T-helper 2 cell treated with Interferon-gamma antibody and Interleukin-4, amounts not matched to agents 100 ng/mL and 5 ng/mL, for 36 hours (primary cell): Measurements from ENCODE around the gene PTGES3L. TPM values are rescaled to one million over a fixed set of nuclear protein-coding genes. Genes with fewer than 3 reads are reported as not detected.

Experiments used
- intact Hi-C: fragments of 100-400 bp; cut with micrococcal nuclease; formaldehyde crosslinking; loops from one replicate; pipeline ENCODE4 v1.15.1; 2023
- total RNA-seq: library from RNA; stranded (reverse); gene quantifications from 2 replicates; pipeline ENCODE4 v1.2.3, GENCODE V29; 2022

The PTGES3L gene
- total RNA-seq = 0.43 and 0.52 TPM in 2 replicates

DNA sequence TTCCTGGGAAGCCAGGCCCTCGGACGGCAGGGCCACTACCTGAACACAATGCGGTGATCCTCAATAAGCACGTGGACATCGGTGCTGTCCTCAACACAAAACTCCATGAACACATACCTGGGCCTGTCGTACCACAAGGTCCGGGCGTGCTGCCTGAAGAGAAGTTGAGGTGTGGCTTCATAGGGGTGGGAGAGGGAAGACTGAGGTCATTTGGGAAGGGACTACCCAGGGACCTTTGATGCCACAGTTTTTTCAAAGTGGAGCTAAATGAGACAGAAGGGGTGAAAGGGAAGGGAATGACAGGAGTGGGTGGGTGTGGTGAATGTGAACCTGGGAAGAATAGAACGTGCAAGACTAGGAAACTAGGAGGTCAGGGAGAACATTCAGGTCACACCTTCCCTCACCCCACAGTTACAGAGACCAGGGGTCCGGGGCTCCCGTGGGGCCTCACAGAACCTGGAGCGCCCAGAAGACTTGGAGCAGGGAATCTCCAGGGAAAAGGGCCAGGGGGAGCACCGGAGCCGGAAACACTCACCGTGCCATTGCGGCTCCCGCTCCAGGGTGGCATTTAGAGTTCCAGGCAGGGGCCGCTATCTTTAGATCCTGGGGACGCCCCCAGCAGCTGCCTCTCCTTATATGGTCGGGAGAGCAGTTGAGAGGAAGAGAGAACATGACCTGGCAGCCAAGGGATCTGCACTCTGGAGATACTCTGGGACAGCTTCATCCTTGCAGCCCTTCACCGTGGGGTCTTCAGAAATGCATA lies at the start of gene PTGES3L:
Gene PTGES3L (minus strand): TSS at position 570 of the 763 bp plus-strand sequence. CDS start 27 bp downstream, at position 543.
- intact Hi-C loops = loop anchor here (1.0 to 2.0 kb wide), 4 partner anchors 15 to 155 kb away; partner anchors contain the start of genes AARSD1, BECN1 and RPL27

DNA sequence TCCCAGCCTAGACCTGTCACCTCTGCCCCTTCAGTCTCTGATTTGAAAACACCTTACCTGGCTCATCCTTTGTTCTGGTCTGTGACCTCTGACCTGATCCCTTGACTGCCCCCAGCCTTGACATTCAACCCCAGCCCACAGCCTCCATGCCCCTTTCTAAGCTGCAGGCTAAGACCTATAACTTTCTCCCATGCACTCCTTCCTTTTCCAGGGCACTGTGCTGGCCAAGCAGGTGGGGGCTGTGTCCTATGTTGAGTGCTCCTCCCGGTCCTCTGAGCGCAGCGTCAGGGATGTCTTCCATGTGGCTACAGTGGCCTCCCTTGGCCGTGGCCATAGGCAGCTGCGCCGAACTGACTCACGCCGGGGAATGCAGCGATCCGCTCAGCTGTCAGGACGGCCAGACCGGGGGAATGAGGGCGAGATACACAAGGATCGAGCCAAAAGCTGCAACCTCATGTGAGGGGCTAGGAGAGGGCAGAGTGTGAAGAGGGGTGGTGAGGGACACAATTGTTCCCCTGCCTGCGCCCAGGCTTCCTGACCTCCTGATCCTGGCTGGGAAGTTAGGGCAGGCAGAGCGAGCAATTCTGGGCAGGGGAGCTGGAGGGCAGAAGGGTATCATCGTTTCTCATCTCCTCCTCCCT lies 48.5 kb upstream of the PTGES3L start:
- intact Hi-C loops = loop anchor here (5.0 kb wide), 1 partner anchor 309 kb away; no protein-coding TSS in a partner anchor

DNA sequence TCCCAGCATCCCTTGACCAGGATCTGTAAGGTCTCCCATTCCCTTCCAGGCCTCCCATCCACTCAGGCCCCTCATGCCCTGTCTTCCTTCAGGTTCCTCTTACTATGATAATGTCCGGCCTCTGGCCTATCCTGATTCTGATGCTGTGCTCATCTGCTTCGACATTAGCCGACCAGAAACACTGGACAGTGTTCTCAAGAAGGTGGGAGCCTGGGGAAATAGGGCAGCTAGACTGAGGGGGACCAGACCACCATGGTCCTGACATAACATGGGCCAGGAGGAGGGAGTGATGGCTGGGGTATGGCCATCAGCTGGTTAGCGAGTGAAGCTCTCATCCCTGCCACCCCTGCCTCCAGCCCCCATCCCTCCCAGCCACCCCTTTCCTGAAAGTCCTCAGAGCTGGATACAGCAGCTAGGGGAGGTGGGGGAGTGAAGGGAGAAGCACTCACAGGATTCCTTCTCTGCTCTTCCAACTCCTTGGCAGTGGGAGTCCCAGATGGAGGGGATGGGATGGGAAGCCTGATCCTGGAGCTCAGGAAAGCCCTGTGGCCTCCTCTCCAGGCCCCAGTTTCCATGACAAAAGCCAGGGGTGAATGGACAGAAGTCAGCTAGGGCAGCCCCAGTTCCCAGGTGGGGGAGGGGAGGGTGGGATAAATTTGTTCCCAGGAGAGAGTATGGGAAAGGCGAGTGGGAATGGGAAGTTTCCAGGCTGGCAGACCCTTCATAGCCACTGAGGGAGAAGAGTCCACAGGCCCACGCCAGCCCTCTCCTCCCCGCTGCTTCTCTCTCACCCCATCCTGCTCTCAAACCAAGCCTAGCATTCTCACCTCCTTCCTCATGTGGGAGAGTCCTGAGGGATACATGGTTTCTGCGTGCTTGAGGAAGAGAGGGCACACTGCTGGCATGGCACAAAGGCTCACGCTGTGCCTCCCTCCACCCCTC lies 47.5 kb upstream of the PTGES3L start:
- intact Hi-C loops = loop anchor here (5.0 kb wide), 1 partner anchor 310 kb away; no protein-coding TSS in a partner anchor

DNA sequence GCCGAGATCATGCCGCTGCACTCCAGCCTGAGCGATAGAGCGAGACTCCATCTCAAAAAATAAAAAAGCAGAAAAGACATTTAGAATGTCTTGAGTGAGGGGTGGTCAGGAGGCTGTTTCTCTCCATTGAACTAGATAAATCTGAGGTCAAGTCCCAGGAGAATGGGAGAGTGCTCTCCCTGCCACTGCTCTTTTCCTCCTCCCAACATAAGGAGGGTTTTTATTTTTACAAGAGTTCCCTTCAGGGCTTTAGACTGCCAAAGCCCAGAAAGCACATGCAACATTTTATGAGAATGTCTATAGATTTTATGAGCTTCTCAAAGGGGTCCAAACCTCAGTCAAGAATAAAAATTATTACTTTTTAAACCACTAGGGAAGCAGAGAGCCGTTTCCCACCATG lies 46.7 kb upstream of the PTGES3L start:
- intact Hi-C loops = loop anchor here (5.0 kb wide), 1 partner anchor 311 kb away; no protein-coding TSS in a partner anchor

DNA sequence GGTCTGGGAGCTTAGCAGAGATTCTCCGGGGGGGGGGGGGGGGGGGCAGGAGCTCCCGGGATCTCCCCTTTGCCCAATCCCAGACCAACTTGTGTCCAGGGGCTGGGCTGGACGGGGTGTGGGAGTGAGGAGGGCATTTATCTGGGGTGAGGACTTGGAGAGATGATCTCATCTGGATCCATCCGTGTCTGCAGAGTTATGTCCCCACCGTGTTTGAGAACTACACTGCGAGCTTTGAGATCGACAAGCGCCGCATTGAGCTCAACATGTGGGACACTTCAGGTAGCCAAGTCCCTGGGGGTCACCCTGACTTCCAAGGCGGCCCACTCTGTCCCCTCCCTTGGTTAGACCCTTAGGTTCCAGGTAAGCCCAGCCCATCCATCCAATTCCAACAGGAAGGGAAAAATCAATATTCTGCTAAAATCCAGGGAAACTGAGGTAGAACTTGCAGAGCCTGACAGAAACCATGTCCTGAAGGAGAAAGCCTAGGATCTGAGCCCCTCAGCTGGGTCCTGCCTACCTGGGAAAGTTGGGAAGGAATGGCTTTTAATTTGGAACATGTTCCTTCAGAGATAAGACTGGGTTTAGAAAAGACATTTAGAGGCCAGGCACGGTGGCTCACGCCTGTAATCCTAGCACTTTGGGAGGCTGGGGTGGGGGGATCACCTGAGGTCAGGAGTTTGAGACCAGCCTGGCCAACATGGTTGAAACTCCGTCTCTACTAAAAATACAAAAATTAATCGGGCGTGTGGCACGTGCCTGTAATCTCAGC lies 46.1 kb upstream of the PTGES3L start:
- intact Hi-C loops = loop anchor here (1.0 to 5.0 kb wide), 2 partner anchors 99 to 311 kb away; partner anchors contain the start of gene BRCA1

DNA sequence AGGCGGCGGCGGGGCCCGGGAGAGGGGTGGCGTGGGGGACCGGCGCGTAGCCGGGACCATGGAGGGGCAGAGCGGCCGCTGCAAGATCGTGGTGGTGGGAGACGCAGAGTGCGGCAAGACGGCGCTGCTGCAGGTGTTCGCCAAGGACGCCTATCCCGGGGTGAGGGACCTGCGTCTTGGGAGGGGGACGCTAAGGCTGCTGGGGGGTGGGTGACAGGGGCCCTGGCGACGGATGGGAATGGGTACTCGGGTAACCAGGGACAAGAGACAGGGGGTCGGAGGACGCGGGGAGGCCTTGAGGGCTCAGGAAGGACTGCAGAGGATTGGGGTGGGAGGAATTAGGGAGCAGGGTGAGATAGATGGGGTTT lies 45.4 kb upstream of the PTGES3L start:
- intact Hi-C loops = loop anchor here (1.0 to 5.0 kb wide), 2 partner anchors 100 to 312 kb away; partner anchors contain the start of gene BRCA1

DNA sequence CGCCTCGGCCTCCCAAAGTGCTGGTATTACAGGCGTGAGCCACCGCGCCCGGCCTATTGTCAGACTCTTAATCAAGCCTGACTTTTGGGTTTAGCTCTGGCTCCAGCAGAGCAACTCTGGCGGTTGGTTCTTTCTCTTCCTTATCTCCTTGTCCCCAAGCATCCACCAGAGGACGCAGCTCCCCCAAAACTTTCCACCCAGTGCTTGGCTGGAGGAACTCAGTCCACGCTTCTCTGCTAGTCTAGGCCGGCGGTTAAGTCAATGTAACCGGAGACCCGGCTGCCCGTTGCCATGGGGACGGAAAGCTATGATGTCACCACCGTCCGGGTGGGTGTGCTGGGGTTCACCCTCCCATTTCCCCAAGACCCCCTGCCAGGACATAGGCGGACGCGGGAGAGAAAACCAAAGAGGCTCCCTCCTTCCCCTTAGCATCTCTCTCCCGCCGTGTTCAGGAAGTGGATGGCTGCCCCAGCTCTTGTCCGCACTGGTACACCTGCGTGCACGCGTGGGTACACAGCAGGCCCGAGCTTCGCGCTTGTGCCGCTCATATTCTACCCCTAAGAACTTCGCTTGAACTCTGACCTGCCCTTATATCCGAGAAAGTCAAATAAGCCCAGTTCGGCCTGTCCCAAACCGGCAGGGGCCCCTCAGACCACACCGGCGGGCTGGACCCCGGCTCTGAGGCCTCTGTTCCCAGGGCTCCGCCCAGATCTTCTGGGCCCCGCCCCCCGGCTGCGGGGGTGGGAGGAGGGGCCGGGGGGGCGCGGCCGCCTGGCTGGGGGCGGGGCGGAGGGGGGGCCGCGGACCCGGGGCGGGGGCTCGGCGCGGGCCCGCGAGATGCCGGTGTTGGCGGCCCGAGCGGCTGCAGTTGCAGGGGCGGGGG lies 44.8 kb upstream of the PTGES3L start, which contains the start of gene RND2:
Gene RND2 (plus strand): TSS at position 825 of the 883 bp plus-strand sequence. CDS start 117 bp downstream, outside the sequence.
- intact Hi-C loops = loop anchor here (1.0 to 5.0 kb wide), 3 partner anchors 101 to 347 kb away; partner anchors contain the start of genes BRCA1 and PLEKHH3

DNA sequence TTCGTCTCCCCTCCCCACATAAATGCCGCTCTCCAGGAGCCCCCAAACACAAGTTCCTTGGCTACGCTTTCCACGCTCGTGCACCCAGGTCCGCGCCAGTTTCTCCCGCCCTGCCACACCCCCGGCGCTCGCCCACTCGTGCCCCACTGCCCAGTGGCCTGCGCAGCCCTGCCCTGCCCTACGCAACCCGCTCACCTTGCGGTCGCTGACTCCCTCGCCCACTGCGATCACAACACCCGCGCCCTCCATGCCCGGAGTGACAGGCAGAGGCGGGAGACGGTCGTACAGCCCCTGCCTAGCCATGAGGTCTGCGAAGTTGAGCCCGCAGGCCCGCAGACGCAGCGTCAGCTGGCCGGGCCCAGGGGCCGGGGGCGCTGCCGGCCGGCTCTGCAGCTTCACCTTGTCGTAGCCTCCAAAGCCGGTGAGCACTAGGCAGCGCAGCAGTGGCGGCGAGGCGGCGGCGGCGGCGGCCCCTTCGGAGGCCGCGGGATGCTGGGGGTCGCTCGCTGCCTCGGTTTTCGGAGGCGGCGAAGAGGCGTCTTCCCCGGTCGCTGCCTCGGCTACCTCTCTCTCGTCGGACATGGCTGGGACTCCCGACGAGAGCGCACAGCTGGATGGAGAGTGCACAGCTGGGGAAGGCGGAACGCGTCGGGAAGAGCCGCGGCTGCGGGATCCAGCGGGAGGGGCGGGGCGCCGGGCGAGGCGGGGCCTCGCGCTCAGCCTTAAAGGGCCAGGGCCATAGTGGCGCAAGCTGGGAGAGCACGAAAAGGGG lies 42.0 kb upstream of the PTGES3L start, which contains the start of gene VAT1:
Gene VAT1 (minus strand): TSS at position 645 of the 772 bp plus-strand sequence. CDS start 63 bp downstream, at position 582.
- intact Hi-C loops = loop anchor here (2.0 to 5.0 kb wide), 2 partner anchors 41 to 345 kb away; partner anchors contain the start of genes PLEKHH3, PTGES3L and RUNDC1

DNA sequence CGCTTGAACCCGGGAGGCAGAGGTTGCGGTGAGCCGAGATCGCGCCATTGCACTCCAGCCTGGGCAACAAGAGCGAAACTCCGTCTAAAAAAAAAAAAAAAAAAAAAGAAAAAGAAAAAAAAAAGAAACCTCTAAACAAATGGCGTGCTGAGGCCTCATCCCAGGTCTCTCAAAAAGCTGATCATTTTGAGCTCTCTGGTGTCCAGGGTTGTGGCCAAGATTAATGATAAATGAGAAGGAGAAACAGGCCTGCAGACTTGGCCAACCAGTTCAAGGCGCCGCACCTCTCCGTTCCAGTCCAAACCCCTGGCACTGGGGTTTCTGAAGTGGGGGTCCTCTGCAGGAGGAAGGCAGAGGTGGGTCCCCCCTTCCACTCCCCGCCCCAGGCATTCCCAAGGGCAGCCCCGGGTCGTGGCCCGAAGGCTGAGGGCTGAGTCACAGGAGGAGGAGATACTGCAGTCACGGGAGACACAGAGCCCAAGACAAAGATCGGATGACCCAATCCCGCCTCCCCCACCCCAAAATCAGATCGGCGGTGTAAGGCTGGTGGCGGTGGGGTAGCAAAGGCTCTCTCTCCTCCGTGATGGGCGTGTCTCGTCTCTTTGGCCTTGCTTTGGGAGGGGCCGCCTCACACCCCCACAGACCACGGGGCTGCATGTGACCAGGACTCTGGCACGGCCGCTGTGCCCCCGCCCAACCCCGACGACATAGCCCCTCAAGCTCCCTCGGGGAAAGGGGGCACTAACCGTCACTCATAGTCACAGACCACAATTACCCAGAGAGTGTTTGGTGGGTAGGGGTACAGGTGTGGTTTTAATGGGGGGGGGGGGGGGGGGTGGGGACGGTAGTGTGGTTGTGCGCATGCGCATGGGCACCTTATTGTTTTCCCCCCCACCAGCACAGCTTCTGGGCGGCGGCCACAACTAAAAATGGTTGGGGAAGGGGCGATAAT lies 41.2 kb upstream of the PTGES3L start:
- intact Hi-C loops = loop anchor here (2.0 to 5.0 kb wide), 2 partner anchors 40 to 344 kb away; partner anchors contain the start of genes PLEKHH3, PTGES3L and RUNDC1

DNA sequence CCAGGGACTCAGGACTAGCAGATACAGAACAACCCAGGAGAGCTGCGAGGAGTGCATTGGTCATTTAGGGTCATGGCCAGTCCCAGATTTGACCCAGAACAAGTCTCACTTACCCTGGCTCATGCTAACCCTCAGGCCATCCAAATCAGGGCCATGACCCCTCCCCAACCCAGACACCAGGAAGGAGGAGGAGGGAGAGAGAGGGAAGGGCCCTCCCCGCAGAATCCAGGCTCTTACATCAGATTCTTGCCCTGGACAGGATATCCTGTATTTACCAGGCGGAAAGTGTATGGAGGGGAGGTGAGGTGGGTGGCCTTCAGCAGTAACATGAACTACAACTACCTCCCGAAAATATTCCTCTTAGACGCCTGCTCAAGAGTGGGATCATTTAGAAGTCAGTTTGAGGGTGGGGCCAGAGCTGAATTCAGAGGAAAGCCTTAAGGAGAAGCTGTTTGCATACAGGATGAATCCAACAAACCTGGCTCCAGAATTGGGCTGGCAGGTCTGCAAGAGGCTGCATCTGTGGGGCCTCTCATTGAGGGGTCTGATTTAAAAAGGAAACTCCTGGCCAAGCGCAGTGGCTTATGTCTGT lies 40.2 kb upstream of the PTGES3L start:
- intact Hi-C loops = loop anchor here (2.0 to 5.0 kb wide), 2 partner anchors 39 to 343 kb away; partner anchors contain the start of genes PLEKHH3, PTGES3L and RUNDC1

DNA sequence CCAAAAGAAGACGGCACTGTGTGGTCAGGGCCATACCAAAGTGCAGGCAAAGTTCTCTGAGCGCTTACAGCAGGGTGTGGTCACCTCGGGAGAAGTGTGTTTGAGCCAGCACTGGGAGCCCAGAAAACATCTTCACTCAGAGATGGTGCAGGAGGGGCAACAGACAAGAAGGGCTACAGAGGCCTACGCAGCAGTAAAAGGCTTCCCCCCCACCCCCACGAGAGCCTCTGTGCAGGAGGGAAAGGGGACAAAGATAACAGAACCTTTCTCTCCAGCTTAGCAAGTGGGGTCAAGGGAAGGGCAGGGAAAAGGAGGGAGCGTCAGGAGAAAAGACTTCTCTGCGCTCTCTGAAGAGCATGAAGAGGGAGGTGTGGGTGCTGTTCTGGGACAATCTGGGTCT lies 39.5 kb upstream of the PTGES3L start:
- intact Hi-C loops = no loop called here

DNA sequence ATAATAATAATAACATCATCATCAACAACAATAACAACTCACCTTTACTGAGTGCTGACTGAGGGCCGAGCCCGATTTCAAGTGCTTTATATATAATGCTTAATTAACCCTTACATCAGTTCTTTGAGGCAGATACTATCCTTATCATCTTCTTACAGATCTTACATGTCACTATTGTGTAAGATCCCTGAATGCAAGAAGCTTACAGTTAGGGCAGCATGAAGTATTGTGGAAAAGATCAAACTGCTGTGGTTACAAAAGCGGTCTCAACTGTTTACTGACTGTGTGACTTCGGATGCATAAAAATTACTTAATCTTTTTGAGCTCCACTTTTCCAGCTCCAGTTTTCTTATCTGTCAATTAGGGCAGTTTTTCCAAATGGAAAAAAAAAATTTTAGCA lies 39.1 kb upstream of the PTGES3L start:
- intact Hi-C loops = no loop called here

DNA sequence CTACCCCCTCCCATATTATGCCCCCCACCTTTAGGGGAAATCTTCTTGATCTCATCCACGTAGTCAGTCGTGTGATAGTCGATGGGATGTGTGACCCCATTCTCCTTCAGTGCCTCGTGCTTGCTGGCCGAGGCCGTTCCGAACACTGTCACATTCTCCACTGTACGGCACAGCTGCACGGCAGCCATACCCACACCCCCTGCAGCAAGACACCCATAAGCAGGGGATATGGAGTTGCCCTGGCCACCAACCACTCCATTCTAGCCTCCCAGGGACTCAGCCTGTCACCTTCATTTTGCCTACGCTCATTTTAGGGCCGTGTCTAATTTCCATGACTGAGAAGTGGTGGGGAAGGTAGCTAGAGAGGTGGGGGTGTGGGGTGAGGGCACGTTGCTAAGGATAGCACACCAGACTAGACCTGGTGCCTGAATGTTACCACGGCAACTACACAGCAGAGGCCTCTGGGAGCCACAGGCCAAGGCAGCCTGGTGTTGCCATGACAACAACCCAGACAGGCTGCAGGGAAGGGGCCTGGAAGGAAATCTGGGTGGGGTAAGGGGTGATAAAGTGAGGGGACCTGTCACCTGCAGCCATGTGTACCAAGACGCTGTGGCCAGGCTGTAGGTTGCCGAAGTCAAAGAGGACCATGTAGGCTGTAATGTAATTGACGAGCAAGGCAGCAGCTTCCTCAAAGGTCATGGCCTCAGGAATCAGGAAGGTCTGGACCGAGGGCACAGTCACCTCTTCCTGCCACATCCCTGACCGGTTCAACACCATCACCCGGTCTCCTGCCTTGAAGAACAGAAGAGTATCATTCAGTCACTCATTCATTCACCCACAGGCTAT lies 38.4 kb upstream of the PTGES3L start:
- intact Hi-C loops = no loop called here

DNA sequence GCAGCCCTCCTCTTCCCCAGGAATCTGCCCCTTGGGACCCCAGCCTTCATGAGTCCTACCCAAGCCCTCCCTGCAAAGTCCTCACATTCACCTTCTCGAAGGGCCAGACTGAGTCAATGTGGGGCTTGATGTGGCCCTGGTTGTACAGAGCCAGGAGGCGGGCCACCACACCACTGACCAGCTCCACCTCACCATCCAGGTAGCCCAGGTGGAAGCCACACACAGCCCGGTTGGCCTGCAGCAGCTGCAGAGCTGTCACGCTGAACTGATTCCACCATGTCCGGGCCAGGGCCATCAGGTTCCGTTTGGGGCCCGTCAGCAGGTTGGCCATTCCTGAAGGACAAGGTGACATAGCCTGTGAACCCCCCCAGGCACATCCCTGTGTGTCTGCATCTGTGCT lies 36.3 kb upstream of the PTGES3L start:
- intact Hi-C loops = no loop called here

DNA sequence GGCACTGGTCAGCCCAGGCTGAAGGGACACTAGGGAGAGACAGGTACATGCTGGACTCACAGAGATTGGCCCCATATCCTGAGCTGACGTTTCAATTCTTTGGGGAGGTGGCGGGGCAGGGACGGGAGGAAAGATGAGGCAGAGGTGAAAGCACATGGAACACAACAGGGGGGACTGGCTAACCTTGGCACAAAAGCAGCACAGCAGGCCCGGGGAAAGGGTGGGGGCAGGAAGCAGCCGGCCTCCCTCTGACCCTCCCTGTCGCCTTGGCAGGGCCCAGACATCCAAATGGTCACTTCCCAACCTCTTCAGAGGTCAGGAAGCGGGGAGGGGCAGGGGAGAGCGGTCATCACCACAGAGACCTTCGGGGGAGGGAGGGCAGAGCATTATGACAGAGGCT lies 35.7 kb upstream of the PTGES3L start:
- intact Hi-C loops = no loop called here
